ENCODE measurements around the gene BDNF.

Gene BDNF

GRCh38 chr11:27707676-27708075 lies 7.4 kb upstream of the BDNF start:
- in situ Hi-C loops (cut with MboI; ENCODE audit: low sequenced_read_pairs), result no loop called here

- in situ Hi-C loops (cut with MboI; ENCODE audit: low sequenced_read_pairs), result no loop called here
Measured at GRCh38 chr11:27705873-27706820, 5.9 kb upstream of the BDNF start.

- in situ Hi-C loops (cut with MboI; ENCODE audit: low sequenced_read_pairs), result no loop called here
Measured at GRCh38 chr11:27703481-27703880, 3.2 kb upstream of the BDNF start.

GRCh38 chr11:27702811-27703210 lies 2.6 kb upstream of the BDNF start:
- in situ Hi-C loops (cut with MboI; ENCODE audit: low sequenced_read_pairs), result no loop called here

GRCh38 chr11:27701355-27702105 lies 1.3 kb upstream of the BDNF start:
- in situ Hi-C loops (cut with MboI; ENCODE audit: low sequenced_read_pairs), result no loop called here

GRCh38 chr11:27699926-27700350 lies 317 bp downstream of the BDNF start:
- in situ Hi-C loops (cut with MboI; ENCODE audit: low sequenced_read_pairs), result no loop called here

- in situ Hi-C loops (cut with MboI; ENCODE audit: low sequenced_read_pairs), result no loop called here
Measured at GRCh38 chr11:27699242-27699925, 871 bp downstream of the BDNF start.

- in situ Hi-C loops (cut with MboI; ENCODE audit: low sequenced_read_pairs), result no loop called here
Measured at GRCh38 chr11:27698872-27699241, 1.4 kb downstream of the BDNF start.

GRCh38 chr11:27697679-27698275 lies 2.5 kb downstream of the BDNF start:
- in situ Hi-C loops (cut with MboI; ENCODE audit: low sequenced_read_pairs), result no loop called here

GRCh38 chr11:27696961-27697360 lies 3.3 kb downstream of the BDNF start:
- in situ Hi-C loops (cut with MboI; ENCODE audit: low sequenced_read_pairs), result no loop called here

GRCh38 chr11:27696115-27696514 lies 4.1 kb downstream of the BDNF start:
- in situ Hi-C loops (cut with MboI; ENCODE audit: low sequenced_read_pairs), result no loop called here

GRCh38 chr11:27694992-27695391 lies 5.3 kb downstream of the BDNF start:
- in situ Hi-C loops (cut with MboI; ENCODE audit: low sequenced_read_pairs), result no loop called here

GRCh38 chr11:27693398-27693797 lies 6.9 kb downstream of the BDNF start:
- in situ Hi-C loops (cut with MboI; ENCODE audit: low sequenced_read_pairs), result no loop called here

GRCh38 chr11:27692781-27693180 lies 7.5 kb downstream of the BDNF start:
- in situ Hi-C loops (cut with MboI; ENCODE audit: low sequenced_read_pairs), result no loop called here

GRCh38 chr11:27688076-27688475 lies 12.2 kb downstream of the BDNF start:
- in situ Hi-C loops (cut with MboI; ENCODE audit: low sequenced_read_pairs), result no loop called here

GRCh38 chr11:27681664-27682063 lies 18.6 kb downstream of the BDNF start:
- in situ Hi-C loops (cut with MboI; ENCODE audit: low sequenced_read_pairs), result no loop called here

- in situ Hi-C loops (cut with MboI; ENCODE audit: low sequenced_read_pairs), result no loop called here
Measured at GRCh38 chr11:27679136-27680015, 20.9 kb downstream of the BDNF start.

GRCh38 chr11:27678242-27678641 lies 22.0 kb downstream of the BDNF start:
- in situ Hi-C loops (cut with MboI; ENCODE audit: low sequenced_read_pairs), result no loop called here

GRCh38 chr11:27677108-27677507 lies 23.1 kb downstream of the BDNF start:
- in situ Hi-C loops (cut with MboI; ENCODE audit: low sequenced_read_pairs), result no loop called here

All from HL-60/S4 treated with phorbol 12-myristate 13-acetate at 8.2 ng/mL for 4 days and 3 days (cell line).